ENCODE data around the gene SLC2A3.

The SLC2A3 gene

DNA sequence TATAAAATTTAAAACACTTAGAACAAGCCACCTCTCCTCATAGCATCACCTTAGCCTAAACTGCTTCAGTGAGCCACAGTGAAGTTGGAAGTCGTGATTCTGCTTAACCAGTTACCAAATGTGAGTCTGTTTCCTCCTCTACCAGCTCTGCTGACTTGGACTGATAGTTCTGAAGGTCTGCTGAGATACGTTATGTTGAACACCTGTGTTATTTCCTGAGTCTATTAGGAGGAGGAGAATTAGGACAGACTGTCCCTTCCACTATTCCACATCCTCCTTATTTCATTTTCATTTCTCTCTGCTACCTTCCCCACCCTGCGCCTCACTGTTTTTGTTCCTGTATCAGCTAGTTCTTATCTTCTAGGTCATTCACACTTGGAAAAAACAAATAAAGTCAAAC is 65.7 kb downstream of the SLC2A3 start:
- no peak for DNase-seq (ENCODE audit: low read depth)
- no peak overlapping the region for H3K4me3 ChIP-seq (ENCODE audit: low read depth, low read length)
- TF ChIP-seq, protein P1, sequence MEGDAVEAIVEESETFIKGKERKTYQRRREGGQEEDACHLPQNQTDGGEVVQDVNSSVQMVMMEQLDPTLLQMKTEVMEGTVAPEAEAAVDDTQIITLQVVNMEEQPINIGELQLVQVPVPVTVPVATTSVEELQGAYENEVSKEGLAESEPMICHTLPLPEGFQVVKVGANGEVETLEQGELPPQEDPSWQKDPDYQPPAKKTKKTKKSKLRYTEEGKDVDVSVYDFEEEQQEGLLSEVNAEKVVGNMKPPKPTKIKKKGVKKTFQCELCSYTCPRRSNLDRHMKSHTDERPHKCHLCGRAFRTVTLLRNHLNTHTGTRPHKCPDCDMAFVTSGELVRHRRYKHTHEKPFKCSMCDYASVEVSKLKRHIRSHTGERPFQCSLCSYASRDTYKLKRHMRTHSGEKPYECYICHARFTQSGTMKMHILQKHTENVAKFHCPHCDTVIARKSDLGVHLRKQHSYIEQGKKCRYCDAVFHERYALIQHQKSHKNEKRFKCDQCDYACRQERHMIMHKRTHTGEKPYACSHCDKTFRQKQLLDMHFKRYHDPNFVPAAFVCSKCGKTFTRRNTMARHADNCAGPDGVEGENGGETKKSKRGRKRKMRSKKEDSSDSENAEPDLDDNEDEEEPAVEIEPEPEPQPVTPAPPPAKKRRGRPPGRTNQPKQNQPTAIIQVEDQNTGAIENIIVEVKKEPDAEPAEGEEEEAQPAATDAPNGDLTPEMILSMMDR (IDR thresholded peaks at IDR 0.05; ENCODE audit: low read depth, low read length, missing control alignments) = no peak

Measured in GM12864 (cell line).